GM19452 (cell line): Measurements from ENCODE around the gene B9D2.

Experiments used
- ATAC-seq: cut with Tn5 transposase; IDR thresholded peaks from one replicate; pipeline ENCODE4 v1.9.1; 2021; ENCODE audit not compliant: unreplicated experiment

B9D2 gene

GRCh38 chr19:41330481-41330880 lies 33.5 kb downstream of the B9D2 start:
- no peak for ATAC-seq

GRCh38 chr19:41328842-41329225 lies 35.1 kb downstream of the B9D2 start:
- no peak for ATAC-seq

- ATAC-seq: peak; percentile 23
Measured at GRCh38 chr19:41328157-41328841, 35.6 kb downstream of the B9D2 start.

GRCh38 chr19:41327576-41328156 lies 36.3 kb downstream of the B9D2 start:
- peak; percentile 55 for ATAC-seq

GRCh38 chr19:41327076-41327575 lies 36.8 kb downstream of the B9D2 start:
- no peak for ATAC-seq

GRCh38 chr19:41325947-41326706 lies 37.8 kb downstream of the B9D2 start:
- ATAC-seq: no peak

- no peak for ATAC-seq
Measured at GRCh38 chr19:41325640-41325946, 38.4 kb downstream of the B9D2 start.

- no peak for ATAC-seq
Measured at GRCh38 chr19:41324921-41325639, 38.9 kb downstream of the B9D2 start.

GRCh38 chr19:41324231-41324702 lies 39.7 kb downstream of the B9D2 start:
- no peak for ATAC-seq

- ATAC-seq: no peak
Measured at GRCh38 chr19:41323430-41324125, 40.4 kb downstream of the B9D2 start.

GRCh38 chr19:41323023-41323422 lies 40.9 kb downstream of the B9D2 start:
- no peak for ATAC-seq

- ATAC-seq: no peak
Measured at GRCh38 chr19:41322451-41322850, 41.5 kb downstream of the B9D2 start.

- no peak for ATAC-seq
Measured at GRCh38 chr19:41321600-41322270, 42.2 kb downstream of the B9D2 start.

- no peak for ATAC-seq
Measured at GRCh38 chr19:41321204-41321599, 42.7 kb downstream of the B9D2 start.

GRCh38 chr19:41320568-41320967 lies 43.4 kb downstream of the B9D2 start:
- ATAC-seq: no peak

- no peak for ATAC-seq
Measured at GRCh38 chr19:41320185-41320518, 43.8 kb downstream of the B9D2 start.

- no peak for ATAC-seq
Measured at GRCh38 chr19:41319500-41320184, 44.3 kb downstream of the B9D2 start.

- no peak for ATAC-seq
Measured at GRCh38 chr19:41318696-41319499, 45.1 kb downstream of the B9D2 start.

- no peak for ATAC-seq
Measured at GRCh38 chr19:41316306-41316920, 47.5 kb downstream of the B9D2 start.
